GM19240 (cell line): ENCODE measurements around the gene MKNK2.
"Not testable (repeated sequence)": the region's sequence is repeated elsewhere in the genome, so short reads cannot be mapped to it uniquely, and the experiment has no call there.

Experiments
- DNase-seq: peaks from one replicate; pipeline ENCODE4 v3.0.0; 2011; ENCODE audit warnings: low spot score; ENCODE audit not compliant: insufficient read length

MKNK2 gene

GRCh38 chr19:2050991-2051772 lies at the start of gene MKNK2:
Gene MKNK2 (minus strand): TSS chr19:2051244. CDS start chr19:2050851, 393 bp downstream.
- peak; percentile 57 for DNase-seq

- DNase-seq = no peak
These were observed 49.6 kb upstream of the MKNK2 start for GRCh38 chr19:2100719-2101061.

- DNase-seq = no peak
These were observed 49.1 kb upstream of the MKNK2 start for GRCh38 chr19:2099937-2100718.

GRCh38 chr19:2099054-2099501 lies 48.0 kb upstream of the MKNK2 start:
- no peak for DNase-seq

- no peak for DNase-seq
These were observed 46.9 kb upstream of the MKNK2 start for GRCh38 chr19:2097886-2098327.

- peak; percentile 58 for DNase-seq
These were observed 46.3 kb upstream of the MKNK2 start for GRCh38 chr19:2097203-2097885.

GRCh38 chr19:2096480-2097202 lies 45.6 kb upstream of the MKNK2 start, which contains the start of gene IZUMO4:
Gene IZUMO4 (plus strand): TSS chr19:2096915. CDS start chr19:2096946, 31 bp downstream.
- DNase-seq = peak; percentile 97

- DNase-seq = no peak
These were observed 45.0 kb upstream of the MKNK2 start, which contains the start of gene MOB3A for GRCh38 chr19:2096034-2096479. Gene MOB3A (minus strand): TSS chr19:2096326. CDS start chr19:2078560, 17,766 bp downstream.

- DNase-seq = not testable (repeated sequence)
These were observed 41.0 kb upstream of the MKNK2 start for GRCh38 chr19:2091926-2092525.

GRCh38 chr19:2089727-2090053 lies 38.6 kb upstream of the MKNK2 start:
- no peak for DNase-seq

- no peak for DNase-seq
These were observed 38.1 kb upstream of the MKNK2 start for GRCh38 chr19:2089001-2089711.

- DNase-seq = no peak
These were observed 36.6 kb upstream of the MKNK2 start for GRCh38 chr19:2087621-2088100.

GRCh38 chr19:2086695-2087620 lies 35.9 kb upstream of the MKNK2 start:
- DNase-seq = not testable (repeated sequence)

- peak; percentile 88 for DNase-seq
These were observed 34.1 kb upstream of the MKNK2 start for GRCh38 chr19:2084993-2085720.

GRCh38 chr19:2083174-2083854 lies 32.3 kb upstream of the MKNK2 start:
- peak; percentile 58 for DNase-seq

GRCh38 chr19:2081873-2082810 lies 31.1 kb upstream of the MKNK2 start:
- no peak for DNase-seq
